ENCODE results near the gene SEPTIN10. TPM values are rescaled to one million over a fixed set of nuclear protein-coding genes. Genes with fewer than 3 reads are reported as not detected.

The SEPTIN10 gene
- total and polyA plus RNA-seq, 4 donors, result 51.6 to 82.6 (median 69.6) TPM

DNA sequence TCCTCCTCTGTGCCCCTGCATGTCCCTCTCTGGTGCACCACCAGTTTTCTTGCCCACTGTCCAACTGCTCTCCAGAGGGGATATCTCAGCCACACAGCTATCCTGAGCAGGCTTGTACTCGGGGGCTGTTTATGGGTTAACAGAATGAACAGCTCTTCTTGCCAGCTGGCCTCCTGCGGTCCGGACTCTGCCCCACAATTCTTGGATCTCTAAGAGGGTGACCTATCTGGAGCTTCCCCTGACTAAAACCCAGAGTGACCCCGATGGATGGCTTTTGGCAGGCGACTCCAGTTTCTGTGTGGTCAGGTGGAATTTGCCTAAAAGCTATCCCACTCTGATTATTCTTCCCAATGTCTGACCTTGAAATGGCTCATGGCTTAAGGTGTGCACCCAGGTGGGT is 9.5 kb upstream of the SEPTIN10 start:
- Histone ChIP-seq H3K9me3 (ENCODE audit: control insufficient read depth, insufficient read depth, low read length) (no peaks in the 10 kb centered on the region), H3K4me3 (ENCODE audit: low read depth, low read length) (no peak overlapping the region), H3K4me1 (ENCODE audit: control insufficient read depth, insufficient read depth, low read length) (no peaks in the 10 kb centered on the region), H3K36me3 (ENCODE audit: control insufficient read depth, insufficient read depth, low read length) (no peaks in the 10 kb centered on the region), H3K27ac (ENCODE audit: low read depth, low read length) (no peak overlapping the region), H3K27me3 (ENCODE audit: control insufficient read depth, insufficient read depth, low read length) (peaks cover 2% of the 10 kb centered on the region)
- WGBS (ENCODE audit: insufficient coverage), result 42% methylated on average over 3 of the region's 5 CpGs
- no peak for DNase-seq (ENCODE audit: low read depth in 4 of 6, low spot score in 6 of 6)

DNA sequence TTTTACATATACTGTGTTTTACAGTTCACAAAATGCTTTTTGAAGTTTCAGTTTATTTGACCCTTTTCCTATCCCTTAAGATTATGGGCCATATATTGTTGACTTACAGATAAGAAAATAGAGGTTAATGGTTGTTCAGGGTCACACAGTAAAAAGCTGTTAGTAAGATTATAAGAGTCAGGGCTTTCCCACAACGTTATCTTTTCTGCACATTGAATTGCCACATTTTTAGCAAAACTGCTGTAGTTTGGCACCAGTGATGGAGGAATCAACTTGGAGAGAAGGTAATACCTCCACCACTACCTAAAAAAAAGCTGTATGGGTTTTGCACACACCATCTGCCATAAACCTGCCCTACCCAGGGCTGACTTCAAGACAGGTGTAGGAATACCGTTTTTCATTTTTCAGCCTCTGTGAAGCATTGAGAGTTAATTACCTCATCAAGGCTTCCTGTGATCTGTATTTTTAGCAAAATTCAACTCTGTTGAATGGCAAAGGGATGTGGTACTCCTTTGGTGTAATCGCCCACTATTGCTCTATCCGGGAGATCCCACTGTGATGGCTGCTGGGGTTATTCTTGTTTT is 5.4 kb upstream of the SEPTIN10 start:
- Histone ChIP-seq H3K27me3 (ENCODE audit: control insufficient read depth, insufficient read depth, low read length) (peaks cover 4% of the 10 kb centered on the region), H3K4me1 (ENCODE audit: control insufficient read depth, insufficient read depth, low read length) (peaks cover 14% of the 10 kb centered on the region), H3K27ac (ENCODE audit: low read depth, low read length) (no peak overlapping the region), H3K4me3 (ENCODE audit: low read depth, low read length) (no peak overlapping the region), H3K36me3 (ENCODE audit: control insufficient read depth, insufficient read depth, low read length) (peaks cover 6% of the 10 kb centered on the region), H3K9me3 (ENCODE audit: control insufficient read depth, insufficient read depth, low read length) (no peaks in the 10 kb centered on the region)
- no peak for DNase-seq (ENCODE audit: low read depth in 4 of 6, low spot score in 6 of 6)
- WGBS (ENCODE audit: insufficient coverage), result no CpG with 5 or more reads among the region's 4 CpGs

- DNase-seq (ENCODE audit: low read depth in 4 of 6, low spot score in 6 of 6), result no peak
- WGBS (ENCODE audit: insufficient coverage), result no CpG with 5 or more reads among the region's 5 CpGs
- Histone ChIP-seq H3K4me1 (ENCODE audit: control insufficient read depth, insufficient read depth, low read length) (peaks cover 14% of the 10 kb centered on the region), H3K9me3 (ENCODE audit: control insufficient read depth, insufficient read depth, low read length) (no peaks in the 10 kb centered on the region), H3K27ac (ENCODE audit: low read depth, low read length) (no peak overlapping the region), H3K4me3 (ENCODE audit: low read depth, low read length) (peak overlapping the region; percentile 47), H3K36me3 (ENCODE audit: control insufficient read depth, insufficient read depth, low read length) (peaks cover 6% of the 10 kb centered on the region), H3K27me3 (ENCODE audit: control insufficient read depth, insufficient read depth, low read length) (peaks cover 2% of the 10 kb centered on the region)
Observed at GRCh38 chr2:109616184-109616583, 2.4 kb upstream of the SEPTIN10 start.

- WGBS (ENCODE audit: insufficient coverage), result 63% methylated on average over 6 of the region's 24 CpGs
- peak overlapping the region; percentile 47 for H3K4me3 ChIP-seq (ENCODE audit: low read depth, low read length)
Observed at GRCh38 chr2:109615637-109616144, 1.9 kb upstream of the SEPTIN10 start.

DNA sequence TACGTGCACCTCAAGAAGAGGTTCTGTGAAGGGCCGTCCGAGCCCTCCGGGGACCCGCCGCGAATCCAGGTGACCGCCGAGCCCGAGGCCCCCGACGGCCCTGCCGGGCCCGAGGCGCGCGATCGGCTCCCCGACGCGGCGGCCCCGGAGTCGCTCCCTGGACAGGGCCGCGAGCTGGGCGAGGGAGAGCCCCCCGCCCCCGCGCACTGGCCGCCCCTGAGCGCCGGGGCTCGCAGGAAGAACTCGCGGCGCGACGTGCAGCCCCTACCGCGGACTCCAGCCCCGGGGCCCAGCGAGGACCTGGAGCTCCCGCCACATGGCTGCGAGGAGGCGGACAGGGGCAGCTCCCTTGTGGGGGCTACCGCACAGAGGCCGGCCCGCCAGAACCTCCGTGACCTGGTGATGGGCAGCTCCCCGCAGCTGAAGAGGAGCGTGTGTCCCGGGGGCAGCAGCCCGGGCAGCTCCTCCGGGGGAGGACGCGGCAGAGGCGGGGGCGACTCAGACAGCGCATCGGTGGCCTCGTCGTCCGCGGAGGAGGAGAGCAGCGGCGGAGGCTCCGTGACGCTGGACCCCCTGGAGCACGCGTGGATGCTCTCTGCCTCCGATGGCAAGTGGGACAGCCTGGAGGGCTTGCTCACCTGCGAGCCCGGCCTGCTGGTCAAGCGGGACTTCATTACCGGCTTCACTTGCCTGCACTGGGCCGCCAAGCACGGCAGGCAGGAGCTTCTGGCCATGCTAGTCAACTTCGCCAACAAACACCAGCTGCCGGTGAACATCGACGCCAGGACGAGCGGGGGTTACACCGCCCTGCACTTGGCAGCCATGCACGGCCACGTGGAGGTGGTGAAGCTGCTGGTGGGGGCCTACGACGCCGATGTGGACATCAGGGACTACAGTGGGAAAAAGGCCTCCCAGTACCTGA is 1.2 kb upstream of the SEPTIN10 start:
- Histone ChIP-seq H3K9me3 (ENCODE audit: control insufficient read depth, insufficient read depth, low read length) (no peaks in the 10 kb centered on the region), H3K4me3 (ENCODE audit: low read depth, low read length) (peak overlapping the region; percentile 47), H3K27me3 (ENCODE audit: control insufficient read depth, insufficient read depth, low read length) (peaks cover 2% of the 10 kb centered on the region), H3K27ac (ENCODE audit: low read depth, low read length) (no peak overlapping the region), H3K4me1 (ENCODE audit: control insufficient read depth, insufficient read depth, low read length) (peaks cover 14% of the 10 kb centered on the region), H3K36me3 (ENCODE audit: control insufficient read depth, insufficient read depth, low read length) (peaks cover 6% of the 10 kb centered on the region)
- 5% methylated on average over 90 of the region's 90 CpGs for WGBS (ENCODE audit: insufficient coverage)
- DNase-seq (ENCODE audit: low read depth in 4 of 6, low spot score in 6 of 6), result peak in 2 of 6 donors; percentile 45 to 47

More at GRCh38 chr2:109615637-109616144, 1.9 kb upstream of the SEPTIN10 start:
- Histone ChIP-seq H3K27ac (ENCODE audit: low read depth, low read length) (no peak overlapping the region), H3K27me3 (ENCODE audit: control insufficient read depth, insufficient read depth, low read length) (peaks cover 2% of the 10 kb centered on the region), H3K4me1 (ENCODE audit: control insufficient read depth, insufficient read depth, low read length) (peaks cover 14% of the 10 kb centered on the region), H3K36me3 (ENCODE audit: control insufficient read depth, insufficient read depth, low read length) (peaks cover 6% of the 10 kb centered on the region), H3K9me3 (ENCODE audit: control insufficient read depth, insufficient read depth, low read length) (no peaks in the 10 kb centered on the region)
- DNase-seq (ENCODE audit: low read depth in 4 of 6, low spot score in 6 of 6), result no peak

GRCh38 chr2:109613081-109613921 is 465 bp downstream of the SEPTIN10 start:
- peaks cover 2% of the 10 kb centered on the region for H3K27me3 ChIP-seq (ENCODE audit: control insufficient read depth, insufficient read depth, low read length)
- no peaks in the 10 kb centered on the region for H3K9me3 ChIP-seq (ENCODE audit: control insufficient read depth, insufficient read depth, low read length)
- peak overlapping the region; percentile 94 for H3K27ac ChIP-seq (ENCODE audit: low read depth, low read length)
- H3K36me3 ChIP-seq (ENCODE audit: control insufficient read depth, insufficient read depth, low read length), result peaks cover 6% of the 10 kb centered on the region
- peaks cover 14% of the 10 kb centered on the region for H3K4me1 ChIP-seq (ENCODE audit: control insufficient read depth, insufficient read depth, low read length)
- peak in 4 of 6 donors; percentile 33 to 83 (median 62) for DNase-seq (ENCODE audit: low read depth in 4 of 6, low spot score in 6 of 6)
- under 1% methylated on average over 80 of the region's 82 CpGs for WGBS (ENCODE audit: insufficient coverage)
- peak overlapping the region; percentile 80 for H3K4me3 ChIP-seq (ENCODE audit: low read depth, low read length)

DNA sequence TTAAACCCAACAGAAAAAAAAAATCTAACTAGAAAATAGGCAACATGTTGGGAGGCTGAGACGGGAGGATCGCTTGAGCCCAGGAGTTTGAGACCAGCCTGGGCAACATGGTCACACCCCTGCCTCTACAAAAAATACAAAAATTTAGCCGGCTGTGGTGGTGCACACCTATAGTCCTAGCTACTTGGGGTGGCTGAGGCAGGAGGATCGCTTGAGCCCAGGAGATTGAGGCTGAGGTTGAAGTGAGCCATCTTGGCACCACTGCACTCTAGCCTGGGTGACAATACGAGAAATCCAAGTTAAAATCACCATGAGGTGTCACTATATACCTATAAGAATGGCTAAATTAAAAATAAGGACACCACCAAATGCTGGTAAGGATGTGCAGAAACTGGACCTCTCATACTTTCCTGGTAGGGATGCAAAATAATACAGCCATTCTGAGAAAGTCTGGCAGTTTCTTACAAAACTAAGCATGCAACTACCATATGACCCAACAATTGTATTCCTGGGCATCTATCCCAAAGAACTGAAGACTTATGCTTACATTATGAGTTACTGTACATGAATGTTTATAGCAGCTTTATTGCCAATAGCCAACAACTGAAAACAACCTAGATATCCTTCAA is 2.2 kb downstream of the SEPTIN10 start:
- Histone ChIP-seq H3K27me3 (ENCODE audit: control insufficient read depth, insufficient read depth, low read length) (peaks cover 2% of the 10 kb centered on the region), H3K9me3 (ENCODE audit: control insufficient read depth, insufficient read depth, low read length) (no peaks in the 10 kb centered on the region), H3K36me3 (ENCODE audit: control insufficient read depth, insufficient read depth, low read length) (peaks cover 6% of the 10 kb centered on the region), H3K27ac (ENCODE audit: low read depth, low read length) (no peak overlapping the region), H3K4me3 (ENCODE audit: low read depth, low read length) (no peak overlapping the region), H3K4me1 (ENCODE audit: control insufficient read depth, insufficient read depth, low read length) (peaks cover 14% of the 10 kb centered on the region)
- WGBS (ENCODE audit: insufficient coverage), result no CpG with 5 or more reads among the region's 5 CpGs
- peak in 2 of 6 donors; percentile 47 to 65 for DNase-seq (ENCODE audit: low read depth in 4 of 6, low spot score in 6 of 6)

DNA sequence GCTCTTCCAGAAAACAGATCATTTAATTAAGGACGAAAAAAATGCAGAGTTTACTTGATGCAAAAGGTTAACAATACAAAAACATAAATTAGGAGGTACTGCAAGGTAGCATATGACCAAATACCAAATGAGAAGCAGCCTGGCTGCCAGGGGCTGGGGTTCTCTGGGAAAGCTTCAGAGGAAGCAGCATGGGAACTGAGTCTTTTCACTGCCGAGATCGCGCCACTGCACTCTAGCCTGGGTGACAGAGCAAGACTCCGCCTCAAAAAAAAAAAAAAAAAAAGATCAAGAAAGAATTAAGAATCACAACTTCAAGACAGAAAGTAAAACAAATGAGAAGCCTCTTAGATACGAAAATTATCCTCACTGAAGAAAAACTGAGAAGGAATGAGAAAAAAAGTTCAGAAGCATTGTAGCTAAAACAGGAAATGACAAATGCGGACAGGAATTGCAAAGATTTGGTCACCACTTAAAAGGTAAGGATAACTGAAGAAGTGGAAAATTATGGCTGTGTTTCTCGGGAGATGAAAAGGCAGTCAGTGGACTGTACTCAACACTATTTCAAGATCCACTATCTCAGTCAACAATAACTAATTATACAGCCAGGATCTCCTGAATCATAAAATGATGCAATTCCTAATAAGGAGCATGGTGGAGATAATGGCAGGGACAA is 4.3 kb downstream of the SEPTIN10 start:
- H3K36me3 ChIP-seq (ENCODE audit: control insufficient read depth, insufficient read depth, low read length), result no peaks in the 10 kb centered on the region
- no peaks in the 10 kb centered on the region for H3K27me3 ChIP-seq (ENCODE audit: control insufficient read depth, insufficient read depth, low read length)
- no peak for DNase-seq (ENCODE audit: low read depth in 4 of 6, low spot score in 6 of 6)
- H3K27ac ChIP-seq (ENCODE audit: low read depth, low read length), result no peak overlapping the region
- 88% methylated on average over 1 of the region's 8 CpGs for WGBS (ENCODE audit: insufficient coverage)
- peaks cover 4% of the 10 kb centered on the region for H3K4me1 ChIP-seq (ENCODE audit: control insufficient read depth, insufficient read depth, low read length)
- no peaks in the 10 kb centered on the region for H3K9me3 ChIP-seq (ENCODE audit: control insufficient read depth, insufficient read depth, low read length)
- H3K4me3 ChIP-seq (ENCODE audit: low read depth, low read length), result no peak overlapping the region
